HG03066 (cell line): ENCODE measurements around the gene ERICH3.

Experiments used
- ATAC-seq: cut with Tn5 transposase; IDR thresholded peaks from one replicate; pipeline ENCODE4 v1.9.1; 2021; ENCODE audit warnings: low read depth; ENCODE audit not compliant: unreplicated experiment

Gene ERICH3

GRCh38 chr1:74526708-74527107 is 146.9 kb downstream of the ERICH3 start:
- ATAC-seq: no peak

DNA sequence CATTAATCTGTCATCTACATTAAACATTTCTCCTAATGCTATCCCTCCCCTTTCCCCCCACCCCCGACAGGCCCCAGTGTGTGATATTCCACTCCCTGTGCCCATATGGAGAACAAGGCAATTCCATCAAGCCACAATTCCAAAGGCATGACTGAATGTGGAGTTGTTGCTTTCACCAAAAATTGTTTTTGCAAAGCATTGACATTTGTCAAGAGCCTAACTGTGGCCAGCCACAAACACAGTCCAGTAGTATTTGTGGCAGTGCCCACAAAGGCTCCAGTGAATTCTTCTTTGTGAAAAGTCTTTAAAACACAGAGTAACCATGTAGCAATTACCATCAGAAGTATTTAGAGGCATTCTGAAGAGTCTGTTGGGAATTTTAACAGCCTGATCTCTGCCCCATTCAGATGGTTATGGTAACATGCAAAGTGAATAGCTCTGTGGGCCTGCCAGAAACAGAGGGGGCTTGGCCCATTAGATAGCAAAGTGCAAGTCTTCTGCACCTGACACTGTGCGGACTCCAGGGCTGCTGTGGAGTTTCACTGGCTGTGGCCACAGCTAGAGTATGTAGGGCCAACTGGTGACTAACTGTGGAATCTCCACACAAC is 149.6 kb downstream of the ERICH3 start:
- no peak for ATAC-seq

GRCh38 chr1:74522148-74522547 is 151.4 kb downstream of the ERICH3 start:
- no peak for ATAC-seq
